ENCODE data around the gene SH3TC1.

SH3TC1 gene

DNA sequence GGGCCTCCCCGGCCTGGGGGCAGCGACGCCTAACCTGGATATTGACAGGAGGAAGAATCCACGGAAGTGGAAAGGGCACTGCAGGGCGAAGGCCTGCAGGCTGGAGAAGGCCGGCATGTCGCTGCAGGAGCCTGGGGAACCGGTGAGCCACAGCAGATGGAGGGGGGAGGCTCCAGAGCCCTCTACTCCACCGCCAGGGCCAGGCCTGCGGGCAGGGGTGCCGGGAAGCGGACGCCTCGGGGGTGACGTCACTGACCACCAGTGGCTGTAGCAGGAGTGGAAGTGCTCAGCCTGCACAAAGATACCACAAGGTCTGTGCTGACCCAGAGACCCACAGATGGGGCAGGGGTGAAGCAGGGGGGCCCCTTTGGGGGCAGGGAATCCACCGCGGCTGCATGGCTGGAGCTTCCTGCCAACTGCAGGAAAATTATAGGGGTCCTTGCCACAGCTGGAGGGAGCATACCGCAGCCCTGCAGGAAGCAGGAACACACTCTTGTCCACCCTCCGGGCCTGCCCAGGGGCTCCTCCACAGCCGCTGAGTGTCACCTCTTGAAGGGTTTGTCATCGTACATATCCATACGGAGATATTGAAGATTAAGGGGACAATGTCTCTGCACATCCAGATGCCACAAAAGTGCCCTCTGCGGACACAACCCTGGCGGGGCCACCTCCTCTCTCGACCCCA, 62.9 kb downstream of the SH3TC1 start:
- no peak for DNase-seq
- peaks cover 0 to 5% (median 2%) of the 10 kb centered on the region in 4 donors for H3K4me1 ChIP-seq

GRCh38 chr4:8262637-8263322, 63.7 kb downstream of the SH3TC1 start:
- H3K4me1 ChIP-seq, result peaks cover 0 to 5% (median 2%) of the 10 kb centered on the region in 4 donors
- no peaks in the 10 kb centered on the region for H3K9me3 ChIP-seq
- H3K36me3 ChIP-seq, result no peaks in the 10 kb centered on the region
- TF ChIP-seq, protein P1, sequence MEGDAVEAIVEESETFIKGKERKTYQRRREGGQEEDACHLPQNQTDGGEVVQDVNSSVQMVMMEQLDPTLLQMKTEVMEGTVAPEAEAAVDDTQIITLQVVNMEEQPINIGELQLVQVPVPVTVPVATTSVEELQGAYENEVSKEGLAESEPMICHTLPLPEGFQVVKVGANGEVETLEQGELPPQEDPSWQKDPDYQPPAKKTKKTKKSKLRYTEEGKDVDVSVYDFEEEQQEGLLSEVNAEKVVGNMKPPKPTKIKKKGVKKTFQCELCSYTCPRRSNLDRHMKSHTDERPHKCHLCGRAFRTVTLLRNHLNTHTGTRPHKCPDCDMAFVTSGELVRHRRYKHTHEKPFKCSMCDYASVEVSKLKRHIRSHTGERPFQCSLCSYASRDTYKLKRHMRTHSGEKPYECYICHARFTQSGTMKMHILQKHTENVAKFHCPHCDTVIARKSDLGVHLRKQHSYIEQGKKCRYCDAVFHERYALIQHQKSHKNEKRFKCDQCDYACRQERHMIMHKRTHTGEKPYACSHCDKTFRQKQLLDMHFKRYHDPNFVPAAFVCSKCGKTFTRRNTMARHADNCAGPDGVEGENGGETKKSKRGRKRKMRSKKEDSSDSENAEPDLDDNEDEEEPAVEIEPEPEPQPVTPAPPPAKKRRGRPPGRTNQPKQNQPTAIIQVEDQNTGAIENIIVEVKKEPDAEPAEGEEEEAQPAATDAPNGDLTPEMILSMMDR (IDR thresholded peaks at IDR 0.05), result no peak
- intact Hi-C loops (cut with DNase I; ENCODE audit: low total_unique reads), result no loop called here
- no peak overlapping the region for H3K27ac ChIP-seq
- peaks cover 0 to 7% of the 10 kb centered on the region in 2 donors for H3K27me3 ChIP-seq
- DNase-seq, result no peak
- H3K4me3 ChIP-seq, result no peak overlapping the region

More for the DNA sequence above, 62.9 kb downstream of the SH3TC1 start:
- Histone ChIP-seq H3K36me3 (no peaks in the 10 kb centered on the region), H3K4me3 (no peak overlapping the region), H3K9me3 (no peaks in the 10 kb centered on the region), H3K27ac (no peak overlapping the region), H3K27me3 (peaks cover 0 to 5% of the 10 kb centered on the region in 2 donors)
- intact Hi-C loops (cut with DNase I; ENCODE audit: low total_unique reads), result no loop called here
- TF ChIP-seq, protein P1 (IDR thresholded peaks at IDR 0.05), result no peak

GRCh38 chr4:8263397-8263796, 64.3 kb downstream of the SH3TC1 start:
- no peak for DNase-seq
- Histone ChIP-seq H3K4me1 (peaks cover 0 to 5% (median 2%) of the 10 kb centered on the region in 4 donors), H3K4me3 (no peak overlapping the region), H3K27ac (no peak overlapping the region), H3K27me3 (peaks cover 0 to 9% of the 10 kb centered on the region in 2 donors), H3K36me3 (no peaks in the 10 kb centered on the region), H3K9me3 (no peaks in the 10 kb centered on the region)
- intact Hi-C loops (cut with DNase I; ENCODE audit: low total_unique reads), result no loop called here
- TF ChIP-seq, protein P1 (IDR thresholded peaks at IDR 0.05), result no peak

DNA sequence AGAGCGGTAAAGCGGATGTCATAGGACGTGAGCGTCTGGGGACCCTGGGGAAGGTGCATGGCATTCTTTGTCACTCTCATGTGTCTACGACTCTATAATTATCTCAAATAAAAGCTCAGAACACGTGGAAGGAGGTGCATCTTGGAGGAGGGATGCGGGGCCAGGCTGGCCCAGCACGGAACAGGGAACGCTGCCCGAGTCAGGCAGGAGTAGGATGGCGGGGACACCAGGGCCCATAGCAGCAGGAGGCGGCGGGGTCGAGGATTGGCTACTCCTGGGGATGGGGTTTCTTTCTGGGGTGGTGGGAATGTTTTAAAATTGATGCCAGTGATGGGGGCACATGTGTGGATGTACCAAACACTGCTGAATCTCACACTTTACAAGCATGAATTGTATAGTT, 65.0 kb downstream of the SH3TC1 start:
- Histone ChIP-seq H3K9me3 (no peaks in the 10 kb centered on the region), H3K27me3 (peaks cover 0 to 10% of the 10 kb centered on the region in 2 donors), H3K36me3 (no peaks in the 10 kb centered on the region), H3K27ac (no peak overlapping the region), H3K4me3 (no peak overlapping the region), H3K4me1 (peaks cover 0 to 5% (median 2%) of the 10 kb centered on the region in 4 donors)
- TF ChIP-seq, protein P1 (IDR thresholded peaks at IDR 0.05), result no peak
- intact Hi-C loops (cut with DNase I; ENCODE audit: low total_unique reads), result no loop called here
- DNase-seq, result no peak

DNA sequence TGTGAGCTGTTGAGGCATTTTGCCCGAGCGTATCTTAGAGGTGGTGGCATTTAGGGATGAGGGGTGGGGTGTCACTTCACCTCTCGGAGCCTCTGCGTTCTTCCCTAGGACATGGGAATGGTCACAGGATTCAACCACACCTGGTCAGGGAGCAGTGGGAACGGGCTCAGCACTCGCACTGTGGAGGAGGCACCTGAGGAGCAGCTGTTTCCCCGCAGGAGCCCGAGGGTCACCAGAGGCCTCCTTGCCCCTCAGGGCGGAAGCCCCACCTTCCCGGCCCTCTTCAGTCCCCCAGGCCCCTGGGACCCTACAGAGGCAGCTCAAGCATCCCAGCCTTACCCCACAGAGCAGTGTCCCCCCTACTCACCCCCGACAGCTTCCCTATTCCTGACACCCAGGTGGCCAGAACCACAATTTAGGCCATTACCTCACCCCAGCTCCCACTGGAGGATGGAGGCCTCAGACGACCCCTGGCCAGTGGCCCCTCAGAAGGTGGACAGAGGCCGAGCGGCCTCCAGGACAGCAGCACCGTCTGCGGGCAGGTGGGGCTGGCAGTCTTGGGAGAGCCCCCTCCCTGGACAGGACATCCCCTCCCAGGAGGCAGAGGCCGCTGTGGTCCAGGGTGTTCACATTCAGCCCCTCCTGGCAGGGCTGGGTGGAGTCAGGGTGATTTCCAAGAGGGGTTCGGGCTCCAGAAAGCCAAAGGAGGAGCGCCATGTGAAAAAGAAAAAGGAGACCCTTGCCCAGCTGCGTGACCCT, 66.3 kb downstream of the SH3TC1 start:
- Histone ChIP-seq H3K9me3 (no peaks in the 10 kb centered on the region), H3K27me3 (peaks cover 0 to 22% of the 10 kb centered on the region in 2 donors), H3K36me3 (no peaks in the 10 kb centered on the region), H3K4me3 (no peak overlapping the region), H3K4me1 (peaks cover 0 to 14% (median 5%) of the 10 kb centered on the region in 4 donors), H3K27ac (no peak overlapping the region)
- TF ChIP-seq, protein P1 (IDR thresholded peaks at IDR 0.05), result no peak
- intact Hi-C loops (cut with DNase I; ENCODE audit: low total_unique reads), result no loop called here
- no peak for DNase-seq

Data from tibial artery (tissue), 4 donors.